HFFc6 (cell line): ENCODE measurements around the gene RELCH. TPM values are rescaled to one million over a fixed set of nuclear protein-coding genes. Genes with fewer than 3 reads are reported as not detected.

Source experiments
- DNase-seq: peaks from one replicate; pipeline ENCODE4 v3.0.0-alpha.2; 2018
- H3K27ac Mint-ChIP-seq: 2 replicates; pipeline ENCODE4 v1.8.0; 2020; ENCODE audit warnings: mild to moderate bottlenecking, mixed read lengths
- H3K27me3 Mint-ChIP-seq: 2 replicates; pipeline ENCODE4 v1.8.0; 2021; ENCODE audit warnings: mild to moderate bottlenecking, moderate library complexity, mixed read lengths; ENCODE audit not compliant: insufficient read depth
- H3K36me3 Mint-ChIP-seq: 2 replicates; pipeline ENCODE4 v1.8.0; 2021; ENCODE audit warnings: low read depth, mixed read lengths
- H3K4me1 Mint-ChIP-seq: 2 replicates; pipeline ENCODE4 v1.8.0; 2020; ENCODE audit warnings: low read depth, mixed read lengths
- H3K4me3 Mint-ChIP-seq: 2 replicates; pipeline ENCODE4 v1.8.0; 2020; ENCODE audit warnings: mild to moderate bottlenecking, moderate library complexity, mixed read lengths
- H3K9me3 Mint-ChIP-seq: 2 replicates; pipeline ENCODE4 v1.8.0; 2020; ENCODE audit warnings: mild to moderate bottlenecking, mixed read lengths
- CTCF ChIP-seq: fragments of 200-600 bp; sonication (generic); IDR thresholded peaks from 2 replicates; pipeline ENCODE4 v1.5.0; 2021; ENCODE audit warnings: antibody characterized with exemption, mild to moderate bottlenecking
- total RNA-seq, 6 experiments: library from RNA; stranded (reverse); fragmentation: NEBNext Ultra II Directional; extraction: Animal tissue kit (Norgen Biotek cat#: 25700); gene quantifications; 2 replicates in 1 of 6; 3 replicates in 5 of 6; pipeline ENCODE4 v1.2.3, GENCODE V29; 2021

The RELCH gene
- total RNA-seq, 6 experiments from 2014 or later: 24.6 to 30.3 (median 26.6) TPM

- H3K27me3 Mint-ChIP-seq: peaks cover 41% of the 10 kb centered on the region
- no peak overlapping the region for H3K27ac Mint-ChIP-seq
- H3K36me3 Mint-ChIP-seq: no peaks in the 10 kb centered on the region
Observed at GRCh38 chr18:62345909-62346308, 158.9 kb downstream of the RELCH start.

GRCh38 chr18:62346333-62347088, 159.5 kb downstream of the RELCH start:
- Mint-ChIP-seq H3K27ac (no peak overlapping the region), H3K27me3 (peaks cover 37% of the 10 kb centered on the region), H3K9me3 (no peaks in the 10 kb centered on the region), H3K36me3 (no peaks in the 10 kb centered on the region), H3K4me3 (no peak overlapping the region), H3K4me1 (0 out of 2 replicates have a peak, but pooled peaks cover 5% of the 10 kb centered on the region)
- TF ChIP-seq CTCF: no peak
- DNase-seq: no peak

More at GRCh38 chr18:62345909-62346308, 158.9 kb downstream of the RELCH start:
- H3K4me3 Mint-ChIP-seq: no peak overlapping the region
- H3K4me1 Mint-ChIP-seq: 0 out of 2 replicates have a peak, but pooled peaks cover 5% of the 10 kb centered on the region
- DNase-seq: no peak
- no peak for TF ChIP-seq CTCF
- no peaks in the 10 kb centered on the region for H3K9me3 Mint-ChIP-seq

GRCh38 chr18:62347089-62347506, 160.0 kb downstream of the RELCH start:
- Mint-ChIP-seq H3K27me3 (peaks cover 41% of the 10 kb centered on the region), H3K4me3 (no peak overlapping the region), H3K9me3 (no peaks in the 10 kb centered on the region), H3K4me1 (0 out of 2 replicates have a peak, but pooled peaks cover 5% of the 10 kb centered on the region), H3K27ac (no peak overlapping the region), H3K36me3 (no peaks in the 10 kb centered on the region)
- TF ChIP-seq CTCF: no peak
- DNase-seq: no peak

- H3K9me3 Mint-ChIP-seq: no peaks in the 10 kb centered on the region
- no peak overlapping the region for H3K27ac Mint-ChIP-seq
- no peaks in the 10 kb centered on the region for H3K36me3 Mint-ChIP-seq
- no peak overlapping the region for H3K4me3 Mint-ChIP-seq
- 0 out of 2 replicates have a peak, but pooled peaks cover 5% of the 10 kb centered on the region for H3K4me1 Mint-ChIP-seq
- peaks cover 48% of the 10 kb centered on the region for H3K27me3 Mint-ChIP-seq
- no peak for DNase-seq
- no peak for TF ChIP-seq CTCF
Observed at GRCh38 chr18:62348474-62348873, 161.4 kb downstream of the RELCH start.

GRCh38 chr18:62353170-62353569, 166.1 kb downstream of the RELCH start:
- DNase-seq: no peak
- no peak overlapping the region for H3K27ac Mint-ChIP-seq
- TF ChIP-seq CTCF: no peak
- H3K4me1 Mint-ChIP-seq: no peaks in the 10 kb centered on the region
- H3K36me3 Mint-ChIP-seq: no peaks in the 10 kb centered on the region
- H3K27me3 Mint-ChIP-seq: peaks cover 65% of the 10 kb centered on the region
- no peaks in the 10 kb centered on the region for H3K9me3 Mint-ChIP-seq
- H3K4me3 Mint-ChIP-seq: no peak overlapping the region
